HL-60 (cell line): Measurements from ENCODE around the gene AK9.

Experiments used
- DNase-seq, 2 experiments: peaks; one replicate each; pipeline ENCODE4 v3.0.0-alpha.2; 2010 to 2020; ENCODE audit warnings: low read depth in 1 of 2, low spot score in 1 of 2
- H3K27ac ChIP-seq: fragments of 250-450 bp; sonication (Bioruptor Pico); replicated peaks from 2 replicates; pipeline ENCODE4 v1.5.1; 2020; ENCODE audit warnings: mild to moderate bottlenecking, moderate library complexity
- H3K27me3 ChIP-seq: fragments of 250-450 bp; sonication (Bioruptor Pico); 2 replicates; pipeline ENCODE4 v1.5.1; 2021; ENCODE audit warnings: mild to moderate bottlenecking, moderate library complexity; ENCODE audit not compliant: insufficient read depth, poor library complexity, severe bottlenecking
- H3K4me3 ChIP-seq: replicated peaks from 2 replicates; pipeline ENCODE4 v1.5.1; 2011; ENCODE audit warnings: mild to moderate bottlenecking, control low read depth, low read length; ENCODE audit not compliant: insufficient read depth
- CTCF ChIP-seq: IDR thresholded peaks from one replicate; pipeline ENCODE4 v1.5.1; 2011; ENCODE audit warnings: low read length, control low read depth, inconsistent platforms; ENCODE audit not compliant: insufficient read depth
- GABPA ChIP-seq: IDR thresholded peaks from 2 replicates; pipeline ENCODE4 v1.6.1; 2012; ENCODE audit warnings: low read depth
- POLR2AphosphoS5 ChIP-seq: IDR thresholded peaks from 2 replicates; pipeline ENCODE4 v1.6.1; 2012; ENCODE audit warnings: low read depth
- REST ChIP-seq: IDR thresholded peaks from 2 replicates; pipeline ENCODE4 v1.6.1; 2012; ENCODE audit warnings: low read depth; ENCODE audit not compliant: insufficient replicate concordance
- SPI1 ChIP-seq: IDR thresholded peaks from 2 replicates; pipeline ENCODE4 v1.6.1; 2012; ENCODE audit warnings: low read depth, mild to moderate bottlenecking, borderline replicate concordance

AK9 gene

DNA sequence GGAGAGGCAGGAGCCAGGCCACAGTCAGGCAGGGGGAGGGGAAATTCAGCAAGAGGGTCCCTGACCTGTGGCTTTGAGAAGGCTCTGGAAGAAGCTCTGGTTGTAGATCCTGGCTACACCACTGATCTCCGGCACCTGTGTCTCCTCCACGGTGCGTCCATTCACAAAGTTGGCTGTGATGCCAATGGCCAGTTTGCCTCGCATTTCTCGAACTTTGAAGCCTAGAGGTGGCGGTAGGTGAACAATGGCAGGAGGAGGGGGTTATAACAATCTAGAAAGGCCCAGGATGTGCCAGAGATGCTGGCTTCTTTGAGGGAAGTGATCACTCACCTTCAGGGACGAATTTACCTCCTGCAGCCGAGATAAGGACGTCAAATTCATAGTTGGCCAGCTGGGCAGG, 238.8 kb downstream of the AK9 start:
- no peak overlapping the region for H3K4me3 ChIP-seq
- TF ChIP-seq POLR2AphosphoS5 (no peak), REST (no peak), GABPA (no peak), CTCF (no peak), SPI1 (no peak)
- no peak overlapping the region for H3K27ac ChIP-seq
- no peak for DNase-seq
- H3K27me3 ChIP-seq, result no peaks in the 10 kb centered on the region

GRCh38 chr6:109451376-109451775, 239.6 kb downstream of the AK9 start:
- DNase-seq, result no peak
- TF ChIP-seq GABPA (no peak), REST (no peak), POLR2AphosphoS5 (no peak), CTCF (no peak), SPI1 (no peak)
- Histone ChIP-seq H3K27ac (no peak overlapping the region), H3K4me3 (no peak overlapping the region), H3K27me3 (no peaks in the 10 kb centered on the region)

DNA sequence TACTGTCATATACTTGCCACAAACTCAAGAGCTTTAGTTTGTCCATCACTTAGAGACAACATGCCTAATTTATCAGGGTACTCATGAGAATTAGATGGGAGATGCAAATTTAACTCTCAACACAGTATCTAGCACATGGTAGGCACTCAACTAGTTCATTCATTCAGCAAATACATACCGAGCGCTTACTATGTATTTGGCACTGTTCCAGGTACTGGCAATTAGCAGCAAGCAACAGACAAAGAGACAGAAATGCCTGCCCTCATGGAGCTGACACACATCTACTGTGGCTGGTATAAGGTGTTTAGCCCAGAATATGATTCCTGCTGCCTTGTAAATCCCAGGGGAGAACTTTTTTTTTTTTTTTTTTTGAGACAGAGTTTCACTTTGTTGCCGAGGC, 240.2 kb downstream of the AK9 start:
- TF ChIP-seq REST (no peak), GABPA (no peak), CTCF (no peak), SPI1 (no peak), POLR2AphosphoS5 (no peak)
- no peak overlapping the region for H3K27ac ChIP-seq
- no peaks in the 10 kb centered on the region for H3K27me3 ChIP-seq
- DNase-seq, result no peak
- no peak overlapping the region for H3K4me3 ChIP-seq
